Measurements from ENCODE around the gene LYZL2. TPM values are rescaled to one million over a fixed set of nuclear protein-coding genes. Genes with fewer than 3 reads are reported as not detected.

LYZL2 gene
- not detected in 2 replicates for total RNA-seq

DNA sequence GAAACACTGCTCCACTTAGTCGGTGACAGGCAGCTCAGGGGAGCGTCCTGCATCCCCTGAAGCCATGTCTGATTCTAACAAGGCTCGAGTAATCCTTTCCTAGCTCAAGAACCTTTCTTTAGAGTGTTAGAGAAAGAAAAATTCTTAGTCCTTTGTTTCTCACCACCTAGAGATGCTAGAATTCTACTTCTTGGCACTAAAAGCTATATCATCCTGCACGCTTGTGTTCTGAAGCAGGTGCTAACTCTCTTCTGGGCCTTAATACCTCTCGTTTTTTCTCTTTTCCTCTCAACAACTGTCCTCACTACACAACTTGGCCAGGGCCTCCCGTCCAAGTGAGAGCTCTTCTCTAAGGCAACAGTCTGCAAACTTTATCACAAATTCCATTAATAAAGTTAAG is at the start of gene LYZL2:
TSS of gene LYZL2 (minus strand) at position 101 of the 400 bp plus-strand sequence. CDS start 2,838 bp downstream, outside the sequence.

Other genes starting within 250 kb of the LYZL2 start
- 5.1 and 10.8 TPM in 2 replicates for gene MAP3K8, start 195.6 kb downstream of the LYZL2 start, total RNA-seq

Measured in tracheal epithelial cell (primary cell).